Astrocyte of the spinal cord (primary cell): Measurements from ENCODE around the gene SLC24A1.
"Not testable (repeated sequence)": the region's sequence is repeated elsewhere in the genome, so short reads cannot be mapped to it uniquely, and the experiment has no call there.

Experiments
- DNase-seq: peaks from one replicate; pipeline ENCODE4 v3.0.0; 2011; ENCODE audit warnings: low read depth, low spot score
- H3K4me3 ChIP-seq: 2 replicates; pipeline ENCODE4 v1.5.1; 2011; ENCODE audit warnings: low read depth, mild to moderate bottlenecking, low read length, moderate library complexity
- CTCF ChIP-seq: IDR thresholded peaks from 2 replicates; pipeline ENCODE4 v1.5.1; 2012; ENCODE audit warnings: low read depth, mild to moderate bottlenecking, low read length, inconsistent platforms
- in situ Hi-C: cut with HindIII; loops from 2 replicates; pipeline ENCODE4 v1.10.0; 2017; ENCODE audit warnings: low sequenced_read_pairs

SLC24A1 gene

GRCh38 chr15:65612616-65612946, 9.2 kb upstream of the SLC24A1 start:
- in situ Hi-C loops, result no loop called here
- no peak for DNase-seq
- no peak overlapping the region for H3K4me3 ChIP-seq
- no peak for TF ChIP-seq CTCF

GRCh38 chr15:65612949-65613744, 8.6 kb upstream of the SLC24A1 start:
- no peak for TF ChIP-seq CTCF
- no peak for DNase-seq
- in situ Hi-C loops, result no loop called here
- no peak overlapping the region for H3K4me3 ChIP-seq

GRCh38 chr15:65615887-65616286, 5.9 kb upstream of the SLC24A1 start:
- DNase-seq, in situ Hi-C loops: not testable (repeated sequence)

GRCh38 chr15:65618560-65619109, 3.1 kb upstream of the SLC24A1 start:
- in situ Hi-C loops, result no loop called here
- no peak for TF ChIP-seq CTCF
- no peak overlapping the region for H3K4me3 ChIP-seq
- DNase-seq, result no peak

More at GRCh38 chr15:65615887-65616286, 5.9 kb upstream of the SLC24A1 start:
- not testable (repeated sequence) for H3K4me3 ChIP-seq

- no peak overlapping the region for H3K4me3 ChIP-seq
- DNase-seq, result no peak
- no peak for TF ChIP-seq CTCF
- in situ Hi-C loops, result no loop called here
These were observed 2.0 kb upstream of the SLC24A1 start for GRCh38 chr15:65619626-65620290.

GRCh38 chr15:65620833-65621232, 905 bp upstream of the SLC24A1 start:
- no peak for TF ChIP-seq CTCF
- in situ Hi-C loops, result no loop called here
- H3K4me3 ChIP-seq, result no peak overlapping the region
- DNase-seq, result no peak

GRCh38 chr15:65623103-65623502, 1.4 kb downstream of the SLC24A1 start:
- H3K4me3 ChIP-seq, result no peak overlapping the region
- in situ Hi-C loops, result no loop called here
- no peak for DNase-seq
- no peak for TF ChIP-seq CTCF
